Aorta (tissue), 5 donors: ENCODE data around the gene SNX32. TPM values are rescaled to one million over a fixed set of nuclear protein-coding genes. Genes with fewer than 3 reads are reported as not detected.
A peak's percentile ranks its signal among the peaks of the same experiment; 100 is the strongest.
"Not testable (repeated sequence)": the region's sequence is repeated elsewhere in the genome, so short reads cannot be mapped to it uniquely, and the experiment has no call there.

Source experiments
- ATAC-seq: fragments of 200-7000 bp; cut with Tn5 transposase; one replicate; pipeline ENCODE4 v1.9.1; 2022; ENCODE audit warnings: moderate library complexity; ENCODE audit not compliant: low FRiP score
- DNase-seq, 2 donors: peaks; one replicate each; pipeline ENCODE4 v3.0.0-alpha.2; 2020
- H3K27ac ChIP-seq, 2 donors: one replicate each; pipeline ENCODE4 v1.5.1; 2013; ENCODE audit warnings: low read length in 2 of 2, mild to moderate bottlenecking in 2 of 2, moderate library complexity in 2 of 2, control low read depth in 1 of 2, inconsistent platforms in 1 of 2, low read depth in 1 of 2
- H3K27me3 ChIP-seq, 2 donors: one replicate each; pipeline ENCODE4 v1.6.1; 2013; ENCODE audit warnings: control low read depth in 1 of 2, low read length in 1 of 2, mild to moderate bottlenecking in 1 of 2, moderate library complexity in 1 of 2; ENCODE audit not compliant: insufficient read depth in 2 of 2, control insufficient read depth in 1 of 2
- H3K36me3 ChIP-seq, 2 donors: one replicate each; pipeline ENCODE4 v1.6.1; 2013; ENCODE audit warnings: control low read depth in 1 of 2, low read length in 1 of 2, mild to moderate bottlenecking in 1 of 2; ENCODE audit not compliant: insufficient read depth in 2 of 2, control insufficient read depth in 1 of 2
- H3K4me1 ChIP-seq, 2 donors: one replicate each; pipeline ENCODE4 v1.6.1; 2013; ENCODE audit warnings: low read length in 2 of 2, control low read depth in 1 of 2, mild to moderate bottlenecking in 1 of 2, moderate library complexity in 1 of 2; ENCODE audit not compliant: insufficient read depth in 2 of 2, control insufficient read depth in 1 of 2
- H3K4me3 ChIP-seq, 2 donors: one replicate each; pipeline ENCODE4 v1.5.1; 2013; ENCODE audit warnings: low read length in 2 of 2, control low read depth in 1 of 2, mild to moderate bottlenecking in 1 of 2
- H3K9me3 ChIP-seq: one replicate; pipeline ENCODE4 v1.6.1; 2013; ENCODE audit warnings: mild to moderate bottlenecking, low read length; ENCODE audit not compliant: control insufficient read depth
- WGBS, 2 donors: extraction: QIAGEN DNeasy Blood & Tissue Kit; methylation state at CpG; one replicate each; pipeline ENCODE4 v1.1.7; 2013; 5-methylcytosine and 5-hydroxymethylcytosine counted together
- intact Hi-C, 2 donors: fragments of 100-400 bp; cut with DNase I; formaldehyde crosslinking; loops; one replicate each; pipeline versions ENCODE4 v1.14.2 to v1.15.0; 2022
- polyA plus RNA-seq, 2 donors: library from polyadenylated mRNA; stranded (reverse); fragments of 200-250 nt; gene quantifications; one replicate each; pipeline ENCODE4 v1.2.3, GENCODE V29; 2013
- total RNA-seq, 2 donors: library from RNA; stranded (reverse); fragmentation: NEBNext Ultra II Directional; extraction: Animal tissue kit (Norgen Biotek cat#: 25700); gene quantifications; one replicate each; pipeline ENCODE4 v1.2.1, GENCODE V29; 2021
- donor health status: healthy with polysubstance abuse.
- donor health status: Bipolar disorder and iron deficiency.
- donor health status: DM: no; HTN: no; CAD: no.
- donor health status: DM: no; HTN: no; CAD: no.
- donor health status: DM: yes; HTN: yes; CAD: no.

Gene SNX32
- total and polyA plus RNA-seq, 4 donors, result 0.39 to 2.4 (median 1.2) TPM; not detected in 1

- no peaks in the 10 kb centered on the region for H3K36me3 ChIP-seq
- DNase-seq, result peak; percentile 99
- peak within 1 kb of the TSS; percentile 86 to 99 for H3K27ac ChIP-seq
- H3K4me3 ChIP-seq, result peak within 1 kb of the TSS; percentile 35 to 58
- WGBS, 2 donors, result 0 to 1% methylated on average over 86 to 94 of the region's 94 CpGs
- H3K9me3 ChIP-seq, result no peaks in the 10 kb centered on the region
- H3K4me1 ChIP-seq, result peaks cover 0 to 3% of the 10 kb centered on the region in 2 donors
- H3K27me3 ChIP-seq, result peaks cover 0 to 5% of the 10 kb centered on the region in 2 donors
- peak; percentile 90 for ATAC-seq
- intact Hi-C loops, result no loop called here
Observed at GRCh38 chr11:65890324-65891218, 56.8 kb downstream of the SNX32 start, which contains the start of gene CCDC85B. CCDC85B (plus strand) TSS chr11:65890673; CDS start chr11:65890784, 111 bp downstream.

GRCh38 chr11:65891219-65892136 is 57.7 kb downstream of the SNX32 start:
- ATAC-seq, result no peak
- H3K4me1 ChIP-seq, result peaks cover 0 to 3% of the 10 kb centered on the region in 2 donors

GRCh38 chr11:65892137-65892540 is 58.4 kb downstream of the SNX32 start:
- ATAC-seq, H3K4me1 ChIP-seq, H3K4me3 ChIP-seq, DNase-seq, intact Hi-C loops, H3K36me3 ChIP-seq, H3K27me3 ChIP-seq, H3K9me3 ChIP-seq: not testable (repeated sequence)
- H3K27ac ChIP-seq, result peak overlapping the region in 1 of 2 donors; percentile 98
- WGBS, 2 donors, result 60% methylated on average over 5 of the region's 5 CpGs

More at GRCh38 chr11:65891219-65892136, 57.7 kb downstream of the SNX32 start:
- 2 to 3% methylated on average over 55 to 57 of the region's 57 CpGs for WGBS, 2 donors
- peaks cover 0 to 5% of the 10 kb centered on the region in 2 donors for H3K27me3 ChIP-seq
- peak overlapping the region; percentile 15 to 98 for H3K27ac ChIP-seq
- no peaks in the 10 kb centered on the region for H3K9me3 ChIP-seq
- peak in 1 of 2 donors; percentile 62 for DNase-seq
- intact Hi-C loops, result no loop called here
- H3K36me3 ChIP-seq, result no peaks in the 10 kb centered on the region
- peak overlapping the region; percentile 35 to 58 for H3K4me3 ChIP-seq

- Histone ChIP-seq H3K9me3 (no peaks in the 10 kb centered on the region), H3K36me3 (no peaks in the 10 kb centered on the region), H3K27ac (peak overlapping the region in 1 of 2 donors; percentile 11), H3K27me3 (peaks cover 0 to 5% of the 10 kb centered on the region in 2 donors), H3K4me1 (no peaks in the 10 kb centered on the region), H3K4me3 (no peak overlapping the region)
- ATAC-seq (no peak), DNase-seq (no peak)
- WGBS, 2 donors, result 75 to 76% methylated on average over 10 of the region's 10 CpGs
- intact Hi-C loops, result no loop called here
Observed at GRCh38 chr11:65892661-65893317, 59.0 kb downstream of the SNX32 start.

GRCh38 chr11:65894034-65894591 is 60.4 kb downstream of the SNX32 start:
- Histone ChIP-seq H3K4me1 (no peaks in the 10 kb centered on the region), H3K27me3 (peaks cover 0 to 5% of the 10 kb centered on the region in 2 donors), H3K27ac (peak overlapping the region in 1 of 2 donors; percentile 77), H3K36me3 (no peaks in the 10 kb centered on the region), H3K9me3 (no peaks in the 10 kb centered on the region), H3K4me3 (no peak overlapping the region)
- WGBS, 2 donors, result 85 to 96% methylated on average over 16 of the region's 16 CpGs
- ATAC-seq (no peak), DNase-seq (peak; percentile 75 to 82)
- intact Hi-C loops, result no loop called here

GRCh38 chr11:65895482-65895981 is 61.8 kb downstream of the SNX32 start:
- H3K27ac ChIP-seq, result no peak overlapping the region
- WGBS, 2 donors, result 93 to 96% methylated on average over 5 of the region's 5 CpGs

GRCh38 chr11:65896034-65896999 is 62.6 kb downstream of the SNX32 start:
- H3K27ac ChIP-seq, result peak overlapping the region in 1 of 2 donors; percentile 30
- peaks cover 0 to under 1% of the 10 kb centered on the region in 2 donors for H3K27me3 ChIP-seq
- H3K36me3 ChIP-seq, result no peaks in the 10 kb centered on the region
- DNase-seq (no peak), ATAC-seq (no peak)
- intact Hi-C loops, result no loop called here
- H3K9me3 ChIP-seq, result no peaks in the 10 kb centered on the region
- H3K4me1 ChIP-seq, result no peaks in the 10 kb centered on the region
- no peak overlapping the region for H3K4me3 ChIP-seq
- 94% methylated on average over 14 of the region's 14 CpGs for WGBS, 2 donors

More at GRCh38 chr11:65895482-65895981, 61.8 kb downstream of the SNX32 start:
- intact Hi-C loops, result no loop called here
- no peaks in the 10 kb centered on the region for H3K9me3 ChIP-seq
- ATAC-seq (no peak), DNase-seq (no peak)
- no peaks in the 10 kb centered on the region for H3K4me1 ChIP-seq
- no peak overlapping the region for H3K4me3 ChIP-seq
- H3K27me3 ChIP-seq, result peaks cover 0 to 5% of the 10 kb centered on the region in 2 donors
- no peaks in the 10 kb centered on the region for H3K36me3 ChIP-seq
